GM12878 (cell line): ENCODE measurements around the gene IPO5.
"Not testable (repeated sequence)": the region's sequence is repeated elsewhere in the genome, so short reads cannot be mapped to it uniquely, and the experiment has no call there.

Source experiments
- CTCF ChIP-seq, 3 experiments: IDR thresholded peaks in 2 of 3; conservative IDR thresholded peaks in 1 of 3; 2 replicates each; pipeline ENCODE4 v1.5.1; 2011; ENCODE audit warnings: low read depth in 3 of 3, low read length in 3 of 3, mild to moderate bottlenecking in 3 of 3, control low read depth in 2 of 3, moderate library complexity in 2 of 3, inconsistent platforms in 1 of 3, mixed read lengths in 1 of 3; ENCODE audit not compliant: control insufficient read depth in 2 of 3, insufficient read depth in 1 of 3; ENCODE audit errors: extremely low read depth in 1 of 3
- CUX1 ChIP-seq: IDR thresholded peaks from 2 replicates; pipeline ENCODE4 v1.6.1; 2012; ENCODE audit warnings: improper control_type of control experiment, low read depth, low read length; ENCODE audit not compliant: insufficient replicate concordance
- POLR2A ChIP-seq: IDR thresholded peaks from 2 replicates; pipeline ENCODE4 v1.6.1; 2011; ENCODE audit warnings: low read depth, mild to moderate bottlenecking, low read length
- RBBP5 ChIP-seq: fragments of 200-600 bp; sonication (generic); conservative IDR thresholded peaks from 2 replicates; pipeline ENCODE4 v1.6.1; 2016
- TF ChIP-seq, protein P1 (sequence below): IDR thresholded peaks from 2 replicates; pipeline ENCODE4 v1.6.1; 2012; ENCODE audit warnings: low read depth, low read length, improper control_type of control experiment

DNA sequence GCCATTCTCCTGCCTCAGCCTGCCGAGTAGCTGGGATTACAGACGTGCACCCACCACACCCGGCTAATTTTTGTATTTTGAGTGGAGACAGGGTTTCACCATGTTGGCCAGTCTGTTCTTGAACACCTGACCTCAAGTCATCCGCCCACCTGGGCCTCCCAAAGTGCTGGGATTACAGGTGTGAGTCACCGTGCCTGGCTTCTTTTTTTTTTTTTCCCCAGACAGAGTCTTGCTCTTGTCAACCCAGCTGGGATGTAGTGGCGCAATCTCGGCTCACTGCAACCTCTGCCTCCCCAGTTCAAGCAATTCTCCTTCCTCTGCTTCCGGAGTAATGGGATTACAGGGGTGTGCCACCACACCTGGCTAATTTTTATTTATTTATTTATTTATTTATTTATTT is 51.5 kb downstream of the IPO5 start:
- TF ChIP-seq CTCF (IDR thresholded peaks at IDR 0.05 in 2 of 3, conservative IDR thresholded peaks at IDR 0.05 in 1 of 3; ENCODE audit: control insufficient read depth in 2 of 3, extremely low read depth in 1 of 3, insufficient read depth in 1 of 3, low read depth in 3 of 3, low read length in 3 of 3); CUX1; POLR2A; RBBP5: not testable (repeated sequence)
- TF ChIP-seq, protein P1, sequence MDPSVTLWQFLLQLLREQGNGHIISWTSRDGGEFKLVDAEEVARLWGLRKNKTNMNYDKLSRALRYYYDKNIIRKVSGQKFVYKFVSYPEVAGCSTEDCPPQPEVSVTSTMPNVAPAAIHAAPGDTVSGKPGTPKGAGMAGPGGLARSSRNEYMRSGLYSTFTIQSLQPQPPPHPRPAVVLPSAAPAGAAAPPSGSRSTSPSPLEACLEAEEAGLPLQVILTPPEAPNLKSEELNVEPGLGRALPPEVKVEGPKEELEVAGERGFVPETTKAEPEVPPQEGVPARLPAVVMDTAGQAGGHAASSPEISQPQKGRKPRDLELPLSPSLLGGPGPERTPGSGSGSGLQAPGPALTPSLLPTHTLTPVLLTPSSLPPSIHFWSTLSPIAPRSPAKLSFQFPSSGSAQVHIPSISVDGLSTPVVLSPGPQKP = not testable (repeated sequence)
